ENCODE data around the gene CDC42BPA.
"Not testable (repeated sequence)": the region's sequence is repeated elsewhere in the genome, so short reads cannot be mapped to it uniquely, and the experiment has no call there.

CDC42BPA gene

GRCh38 chr1:227305894-227306626, 12.2 kb downstream of the CDC42BPA start:
- no peak for DNase-seq (ENCODE audit: low read depth)

GRCh38 chr1:227304665-227305064, 13.6 kb downstream of the CDC42BPA start:
- no peak for DNase-seq (ENCODE audit: low read depth)

- no peak for DNase-seq (ENCODE audit: low read depth)
Measured at GRCh38 chr1:227303662-227304061, 14.6 kb downstream of the CDC42BPA start.

- no peak for DNase-seq (ENCODE audit: low read depth)
Measured at GRCh38 chr1:227300682-227301081, 17.6 kb downstream of the CDC42BPA start.

GRCh38 chr1:227299688-227300087, 18.6 kb downstream of the CDC42BPA start:
- no peak for DNase-seq (ENCODE audit: low read depth)

GRCh38 chr1:227299241-227299627, 19.1 kb downstream of the CDC42BPA start:
- DNase-seq (ENCODE audit: low read depth): no peak

- no peak for DNase-seq (ENCODE audit: low read depth)
Measured at GRCh38 chr1:227298512-227299240, 19.6 kb downstream of the CDC42BPA start.

GRCh38 chr1:227297073-227297793, 21.1 kb downstream of the CDC42BPA start:
- DNase-seq (ENCODE audit: low read depth): no peak

GRCh38 chr1:227295609-227296008, 22.7 kb downstream of the CDC42BPA start:
- no peak for DNase-seq (ENCODE audit: low read depth)

GRCh38 chr1:227285745-227286144, 32.5 kb downstream of the CDC42BPA start:
- no peak for DNase-seq (ENCODE audit: low read depth)

GRCh38 chr1:227281371-227281770, 36.9 kb downstream of the CDC42BPA start:
- DNase-seq (ENCODE audit: low read depth): no peak

GRCh38 chr1:227280836-227281235, 37.5 kb downstream of the CDC42BPA start:
- no peak for DNase-seq (ENCODE audit: low read depth)

- not testable (repeated sequence) for DNase-seq (ENCODE audit: low read depth)
Measured at GRCh38 chr1:227276156-227276693, 42.1 kb downstream of the CDC42BPA start.

GRCh38 chr1:227273557-227273956, 44.7 kb downstream of the CDC42BPA start:
- DNase-seq (ENCODE audit: low read depth): no peak

- no peak for DNase-seq (ENCODE audit: low read depth)
Measured at GRCh38 chr1:227272428-227272827, 45.9 kb downstream of the CDC42BPA start.

- DNase-seq (ENCODE audit: low read depth): no peak
Measured at GRCh38 chr1:227270554-227270953, 47.7 kb downstream of the CDC42BPA start.

GRCh38 chr1:227268943-227269342, 49.3 kb downstream of the CDC42BPA start:
- no peak for DNase-seq (ENCODE audit: low read depth)

- no peak for DNase-seq (ENCODE audit: low read depth)
Measured at GRCh38 chr1:227265891-227266290, 52.4 kb downstream of the CDC42BPA start.

GRCh38 chr1:227263869-227264268, 54.4 kb downstream of the CDC42BPA start:
- no peak for DNase-seq (ENCODE audit: low read depth)

GRCh38 chr1:227261501-227261900, 56.8 kb downstream of the CDC42BPA start:
- no peak for DNase-seq (ENCODE audit: low read depth)

GRCh38 chr1:227260433-227260832, 57.9 kb downstream of the CDC42BPA start:
- no peak for DNase-seq (ENCODE audit: low read depth)

- DNase-seq (ENCODE audit: low read depth): no peak
Measured at GRCh38 chr1:227257964-227258363, 60.3 kb downstream of the CDC42BPA start.
